Lung (tissue), 12 donors: ENCODE data around the gene PRRT3. TPM values are rescaled to one million over a fixed set of nuclear protein-coding genes. Genes with fewer than 3 reads are reported as not detected.

ENCODE experiments used
- ATAC-seq: fragments of 200-7000 bp; cut with Tn5 transposase; one replicate; pipeline ENCODE4 v1.9.1; 2020; ENCODE audit warnings: moderate number of reproducible peaks; ENCODE audit not compliant: insufficient read depth, low FRiP score
- DNase-seq, 3 donors: peaks; one replicate each; pipeline ENCODE4 v3.0.0-alpha.2; 2013 to 2017
- H3K27ac ChIP-seq, 2 donors: one replicate each; pipeline ENCODE4 v1.5.1; 2013; ENCODE audit warnings: mild to moderate bottlenecking in 2 of 2, moderate library complexity in 2 of 2, control low read depth in 1 of 2, inconsistent platforms in 1 of 2, low read depth in 1 of 2, low read length in 1 of 2
- H3K27me3 ChIP-seq, 3 donors: one replicate each; pipeline ENCODE4 v1.5.1; 2013; ENCODE audit warnings: low read length in 2 of 3; ENCODE audit not compliant: control insufficient read depth in 3 of 3, insufficient read depth in 3 of 3
- H3K36me3 ChIP-seq, 4 donors: one replicate each; pipeline ENCODE4 v1.5.1; 2013; ENCODE audit warnings: low read length in 4 of 4, mild to moderate bottlenecking in 1 of 4, moderate library complexity in 1 of 4; ENCODE audit not compliant: control insufficient read depth in 4 of 4, insufficient read depth in 4 of 4
- H3K4me1 ChIP-seq, 5 donors: one replicate each; pipeline ENCODE4 v1.5.1; 2013; ENCODE audit warnings: low read length in 5 of 5, mild to moderate bottlenecking in 2 of 5, moderate library complexity in 1 of 5; ENCODE audit not compliant: control insufficient read depth in 5 of 5, insufficient read depth in 5 of 5
- H3K4me3 ChIP-seq: one replicate; pipeline ENCODE4 v1.5.1; 2013; ENCODE audit warnings: mild to moderate bottlenecking, control low read depth, moderate library complexity
- H3K9ac ChIP-seq, 2 donors: one replicate each; pipeline ENCODE4 v1.5.1; 2013; ENCODE audit warnings: low read length in 2 of 2, control low read depth in 1 of 2; ENCODE audit not compliant: insufficient read depth in 1 of 2
- H3K9me3 ChIP-seq, 4 donors: one replicate each; pipeline ENCODE4 v1.5.1; 2013; ENCODE audit warnings: low read length in 3 of 4, mild to moderate bottlenecking in 1 of 4, moderate library complexity in 1 of 4; ENCODE audit not compliant: control insufficient read depth in 4 of 4, insufficient read depth in 3 of 4
- CTCF ChIP-seq: IDR thresholded peaks from 2 replicates; pipeline ENCODE4 v1.5.1; 2012; ENCODE audit warnings: mild to moderate bottlenecking; ENCODE audit errors: control extremely low read depth, extremely low read depth
- WGBS, 2 donors: extraction: QIAGEN DNeasy Blood & Tissue Kit; methylation state at CpG; one replicate each; pipeline ENCODE4 v1.1.7; 2013; 5-methylcytosine and 5-hydroxymethylcytosine counted together
- polyA plus RNA-seq, 2 donors: library from polyadenylated mRNA; stranded (reverse); fragments of 200-250 nt; gene quantifications; one replicate each; pipeline ENCODE4 v1.2.1, GENCODE V29; 2013
- total RNA-seq, 2 donors: library from RNA; depleted of rRNA in 1 of 2; stranded (reverse); fragments of >200 nt in 1 of 2; gene quantifications; one replicate each; pipeline ENCODE4 v1.2.1, GENCODE V29; 2014 to 2021
- donor health status: control.
- donor health status: control.
- donor health status: Bipolar disorder and iron deficiency.
- donor health status: healthy.
- donor health status: DM: yes; HTN: yes; CAD: no.

PRRT3 gene
- total and polyA plus RNA-seq, 4 donors, result 1.1 to 5.2 (median 1.8) TPM

- TF ChIP-seq CTCF, result no peak
- ATAC-seq, result no peak
- no peak overlapping the region for H3K27ac ChIP-seq
- no peak for DNase-seq
- no peaks in the 10 kb centered on the region for H3K27me3 ChIP-seq
- peak overlapping the region in 1 of 2 donors; percentile 9 for H3K9ac ChIP-seq
- H3K36me3 ChIP-seq, result no peaks in the 10 kb centered on the region
- H3K9me3 ChIP-seq, result no peaks in the 10 kb centered on the region
- H3K4me3 ChIP-seq, result no peak overlapping the region
- H3K4me1 ChIP-seq, result peaks cover 0 to 10% (median under 1%) of the 10 kb centered on the region in 5 donors
- 81 to 88% methylated on average over 4 of the region's 4 CpGs for WGBS, 2 donors
Observed at GRCh38 chr3:9903904-9904303, 48.3 kb downstream of the PRRT3 start.

- H3K4me1 ChIP-seq, result peaks cover 0 to 17% (median 5%) of the 10 kb centered on the region in 5 donors
- H3K9ac ChIP-seq, result peak overlapping the region; percentile 40 to 46
- H3K4me3 ChIP-seq, result no peak overlapping the region
- no peak for ATAC-seq
- peak overlapping the region in 1 of 2 donors; percentile 76 for H3K27ac ChIP-seq
- WGBS, 2 donors, result 22% methylated on average over 4 of the region's 4 CpGs
- TF ChIP-seq CTCF, result no peak
- no peaks in the 10 kb centered on the region for H3K36me3 ChIP-seq
- H3K9me3 ChIP-seq, result no peaks in the 10 kb centered on the region
- no peaks in the 10 kb centered on the region for H3K27me3 ChIP-seq
- peak in 2 of 3 donors; percentile 20 to 46 for DNase-seq
Observed at GRCh38 chr3:9903238-9903624, 49.0 kb downstream of the PRRT3 start.

GRCh38 chr3:9902372-9903237 is 49.6 kb downstream of the PRRT3 start, which contains the start of gene IL17RE:
Gene IL17RE (plus strand): TSS chr3:9902848. CDS start chr3:9902933, 85 bp downstream.
- Histone ChIP-seq H3K9ac (peak within 1 kb of the TSS; percentile 40 to 46), H3K27ac (peak within 1 kb of the TSS in 1 of 2 donors; percentile 76), H3K4me3 (peak within 1 kb of the TSS; percentile 15), H3K36me3 (no peaks in the 10 kb centered on the region), H3K4me1 (peaks cover 0 to 23% (median 9%) of the 10 kb centered on the region in 5 donors), H3K27me3 (no peaks in the 10 kb centered on the region), H3K9me3 (no peaks in the 10 kb centered on the region)
- no peak for TF ChIP-seq CTCF
- ATAC-seq (peak; percentile 78), DNase-seq (peak; percentile 40 to 72 (median 70))
- WGBS, 2 donors, result 57 to 70% methylated on average over 13 of the region's 13 CpGs
